HEK293 (cell line): ENCODE results near the gene MYH15.

Source experiments
- SALL2 ChIP-seq: fragments of 450-650 bp; formaldehyde crosslinking; IDR thresholded peaks from 2 replicates; pipeline ENCODE4 v1.5.0; 2017; ENCODE audit warnings: missing biosample characterization, mild to moderate bottlenecking, missing genetic modification characterization, borderline replicate concordance
- YY2 ChIP-seq: fragments of 450-650 bp; formaldehyde crosslinking; IDR thresholded peaks from 2 replicates; pipeline ENCODE4 v1.5.1; 2016; ENCODE audit warnings: missing biosample characterization, missing genetic modification characterization
- ZNF558 ChIP-seq: fragments of 450-650 bp; formaldehyde crosslinking; IDR thresholded peaks from 2 replicates; pipeline ENCODE4 v1.5.1; 2016; ENCODE audit warnings: missing biosample characterization, missing genetic modification characterization
- TF ChIP-seq, protein P1 (sequence below): fragments of 450-650 bp; formaldehyde crosslinking; IDR thresholded peaks from 2 replicates; pipeline ENCODE4 v1.5.1; 2016; ENCODE audit warnings: missing biosample characterization, missing genetic modification characterization
- TF ChIP-seq, protein P2 (sequence below): sonication (generic); formaldehyde crosslinking; IDR thresholded peaks from 2 replicates; pipeline ENCODE4 v1.8.1; 2022; ENCODE audit warnings: mild to moderate bottlenecking, moderate library complexity, missing genetic modification reagents
- TF ChIP-seq, protein P3 (sequence below): fragments of 450-650 bp; formaldehyde crosslinking; IDR thresholded peaks from 2 replicates; pipeline ENCODE4 v1.5.1; 2016; ENCODE audit warnings: missing biosample characterization, missing genetic modification characterization

DNA sequence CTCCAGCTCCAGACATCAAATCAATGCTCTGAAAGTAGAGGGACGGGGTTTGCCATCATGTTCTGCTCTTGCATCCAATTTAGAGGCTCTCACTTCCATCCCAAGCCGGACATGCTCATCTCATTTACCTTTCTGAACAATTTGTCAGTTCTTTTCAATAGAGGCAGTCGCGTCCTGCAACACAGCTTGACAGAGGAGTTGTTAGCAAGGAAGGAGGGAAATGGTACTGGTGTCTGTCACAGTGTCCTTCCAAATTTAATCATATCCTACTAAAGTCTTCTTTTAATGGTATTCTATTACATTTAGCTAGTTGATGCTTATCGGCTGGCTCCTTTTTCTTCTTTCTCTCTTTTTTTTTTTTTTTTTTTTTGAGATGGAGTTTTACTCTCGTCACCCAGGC is 168.5 kb downstream of the MYH15 start:
- TF ChIP-seq, protein P1, sequence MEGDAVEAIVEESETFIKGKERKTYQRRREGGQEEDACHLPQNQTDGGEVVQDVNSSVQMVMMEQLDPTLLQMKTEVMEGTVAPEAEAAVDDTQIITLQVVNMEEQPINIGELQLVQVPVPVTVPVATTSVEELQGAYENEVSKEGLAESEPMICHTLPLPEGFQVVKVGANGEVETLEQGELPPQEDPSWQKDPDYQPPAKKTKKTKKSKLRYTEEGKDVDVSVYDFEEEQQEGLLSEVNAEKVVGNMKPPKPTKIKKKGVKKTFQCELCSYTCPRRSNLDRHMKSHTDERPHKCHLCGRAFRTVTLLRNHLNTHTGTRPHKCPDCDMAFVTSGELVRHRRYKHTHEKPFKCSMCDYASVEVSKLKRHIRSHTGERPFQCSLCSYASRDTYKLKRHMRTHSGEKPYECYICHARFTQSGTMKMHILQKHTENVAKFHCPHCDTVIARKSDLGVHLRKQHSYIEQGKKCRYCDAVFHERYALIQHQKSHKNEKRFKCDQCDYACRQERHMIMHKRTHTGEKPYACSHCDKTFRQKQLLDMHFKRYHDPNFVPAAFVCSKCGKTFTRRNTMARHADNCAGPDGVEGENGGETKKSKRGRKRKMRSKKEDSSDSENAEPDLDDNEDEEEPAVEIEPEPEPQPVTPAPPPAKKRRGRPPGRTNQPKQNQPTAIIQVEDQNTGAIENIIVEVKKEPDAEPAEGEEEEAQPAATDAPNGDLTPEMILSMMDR: no peak
- TF ChIP-seq, protein P2, sequence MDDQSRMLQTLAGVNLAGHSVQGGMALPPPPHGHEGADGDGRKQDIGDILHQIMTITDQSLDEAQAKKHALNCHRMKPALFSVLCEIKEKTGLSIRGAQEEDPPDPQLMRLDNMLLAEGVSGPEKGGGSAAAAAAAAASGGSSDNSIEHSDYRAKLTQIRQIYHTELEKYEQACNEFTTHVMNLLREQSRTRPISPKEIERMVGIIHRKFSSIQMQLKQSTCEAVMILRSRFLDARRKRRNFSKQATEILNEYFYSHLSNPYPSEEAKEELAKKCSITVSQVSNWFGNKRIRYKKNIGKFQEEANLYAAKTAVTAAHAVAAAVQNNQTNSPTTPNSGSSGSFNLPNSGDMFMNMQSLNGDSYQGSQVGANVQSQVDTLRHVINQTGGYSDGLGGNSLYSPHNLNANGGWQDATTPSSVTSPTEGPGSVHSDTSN (CRISPR knock-in tag): no peak
- TF ChIP-seq SALL2 (no peak), YY2 (tag by site-specific recombination) (no peak), ZNF558 (tag by site-specific recombination) (no peak)
- TF ChIP-seq, protein P3, sequence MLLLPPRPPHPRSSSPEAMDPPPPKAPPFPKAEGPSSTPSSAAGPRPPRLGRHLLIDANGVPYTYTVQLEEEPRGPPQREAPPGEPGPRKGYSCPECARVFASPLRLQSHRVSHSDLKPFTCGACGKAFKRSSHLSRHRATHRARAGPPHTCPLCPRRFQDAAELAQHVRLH: no peak
